HCT116 (cell line): ENCODE measurements around the gene MFSD6L. TPM values are rescaled to one million over a fixed set of nuclear protein-coding genes. Genes with fewer than 3 reads are reported as not detected.

Experiments
- ATAC-seq: fragments of 200-7000 bp; cut with Tn5 transposase; 2 replicates; pipeline ENCODE4 v1.9.1; 2020; ENCODE audit warnings: mild to moderate bottlenecking, moderate library complexity
- BruUV-seq: library from RNA; stranded (reverse); fragments of 400-500 nt; replicated peaks from 2 replicates; lab custom pipeline; 2021; lab: Mats Ljungman, UMichigan
- CTCF ChIA-PET: fragments of 300-600 bp; sonication (Branson Sonifier 250); formaldehyde crosslinking; loops from one replicate; lab custom pipeline; 2021; ENCODE audit warnings: antibody characterized with exemption; lab: Charles Lee
- POLR2A ChIA-PET: fragments of 300-600, 350-600 bp; sonication (Branson Sonifier 250); formaldehyde crosslinking; loops from one replicate; lab custom pipeline; 2021; ENCODE audit warnings: antibody characterized with exemption; lab: Charles Lee
- RAD21 ChIA-PET, 2 experiments: fragments of 300-600 bp; sonication (Branson Sonifier 250); formaldehyde crosslinking; loops; one replicate each; lab custom pipeline; 2023; ENCODE audit warnings: low total read pairs in 2 of 2; ENCODE audit not compliant: uncharacterized antibody in 2 of 2, unreplicated experiment in 2 of 2, low non-redundant PET in 1 of 2; lab: Charles Lee
- DNase-seq: peaks from one replicate; pipeline ENCODE4 v3.0.0-alpha.2; 2010; ENCODE audit warnings: low read depth, low spot score
- H2AFZ ChIP-seq: fragments of 200-600 bp; shearing (Covaris generic), sonication (generic); 2 replicates; pipeline ENCODE4 v1.6.1; 2017; ENCODE audit warnings: low read depth, mixed run types, mixed read lengths, antibody characterized with exemption, low read length; ENCODE audit not compliant: poor library complexity, severe bottlenecking
- H3K27ac ChIP-seq: 2 replicates; pipeline ENCODE4 v1.5.1; 2012; ENCODE audit warnings: low read depth, low read length
- H3K27me3 ChIP-seq: fragments of 200-600 bp; sonication (generic); 2 replicates; pipeline ENCODE4 v1.6.1; 2016; ENCODE audit warnings: mixed run types, low read length, mixed read lengths; ENCODE audit not compliant: insufficient read depth
- H3K36me3 ChIP-seq, 2 experiments: fragments of 200-500 bp in 1 of 2; fragments of 200-600 bp in 1 of 2; sonication (Bioruptor generic) in 1 of 2; sonication (generic) in 1 of 2; 2 replicates each; pipeline versions ENCODE4 v1.5.1 to v1.6.1; 2014 to 2016; ENCODE audit warnings: low read length in 2 of 2, inconsistent platforms in 1 of 2, mixed read lengths in 1 of 2, mixed run types in 1 of 2; ENCODE audit not compliant: insufficient read depth in 2 of 2, control insufficient read depth in 1 of 2
- H3K4me1 ChIP-seq, 2 experiments: fragments of 200-600 bp in 1 of 2; sonication (generic) in 1 of 2; 2 replicates each; pipeline versions ENCODE4 v1.5.1 to v1.6.1; 2012 to 2017; ENCODE audit warnings: low read length in 2 of 2, inconsistent platforms in 1 of 2, mild to moderate bottlenecking in 1 of 2, mixed read lengths in 1 of 2, mixed run types in 1 of 2, moderate library complexity in 1 of 2; ENCODE audit not compliant: insufficient read depth in 2 of 2, control insufficient read depth in 1 of 2
- H3K4me2 ChIP-seq: fragments of 200-600 bp; sonication (generic); 2 replicates; pipeline ENCODE4 v1.6.1; 2017; ENCODE audit warnings: mixed run types, low read length, mixed read lengths
- H3K4me3 ChIP-seq, 2 experiments: fragments of 200-600 bp in 1 of 2; sonication (generic) in 1 of 2; replicated peaks in 1 of 2; 2 replicates each; pipeline ENCODE4 v1.5.1; 2011 to 2016; ENCODE audit warnings: low read length in 2 of 2, control low read depth in 1 of 2, low read depth in 1 of 2, mild to moderate bottlenecking in 1 of 2, mixed read lengths in 1 of 2, mixed run types in 1 of 2
- H3K79me2 ChIP-seq: fragments of 200-600 bp; sonication (generic); 2 replicates; pipeline ENCODE4 v1.6.1; 2017; ENCODE audit warnings: mild to moderate bottlenecking, mixed run types, low read length, moderate library complexity, mixed read lengths; ENCODE audit not compliant: insufficient read depth
- H3K9ac ChIP-seq: fragments of 200-600 bp; sonication (generic); 2 replicates; pipeline ENCODE4 v1.6.1; 2016; ENCODE audit warnings: low read length, mixed read lengths
- H3K9me2 ChIP-seq: fragments of 200-600 bp; sonication (generic), shearing (Covaris generic); 2 replicates; pipeline ENCODE4 v1.6.1; 2017; ENCODE audit warnings: mixed run types, mild to moderate bottlenecking, moderate library complexity; ENCODE audit not compliant: insufficient read depth
- H3K9me3 ChIP-seq, 2 experiments: fragments of 200-500 bp in 1 of 2; fragments of 200-600 bp in 1 of 2; sonication (Bioruptor generic) in 1 of 2; sonication (generic) in 1 of 2; 2 replicates each; pipeline ENCODE4 v1.6.1; 2014 to 2017; ENCODE audit warnings: low read length in 2 of 2, mixed read lengths in 2 of 2, inconsistent platforms in 1 of 2, low read depth in 1 of 2, mild to moderate bottlenecking in 1 of 2, mixed run types in 1 of 2, moderate library complexity in 1 of 2; ENCODE audit not compliant: control insufficient read depth in 1 of 2, insufficient read depth in 1 of 2
- H4K20me1 ChIP-seq: fragments of 200-600 bp; sonication (generic), shearing (Covaris generic); 2 replicates; pipeline ENCODE4 v1.6.1; 2017; ENCODE audit warnings: mixed run types, mild to moderate bottlenecking, moderate library complexity; ENCODE audit not compliant: insufficient read depth
- ATF3 ChIP-seq: IDR thresholded peaks from 2 replicates; pipeline ENCODE4 v1.6.1; 2012
- CEBPB ChIP-seq: IDR thresholded peaks from 2 replicates; pipeline ENCODE4 v1.6.1; 2012; ENCODE audit warnings: low read depth
- CTCF ChIP-seq, 3 experiments: fragments of 200-600 bp in 1 of 3; sonication (generic) in 1 of 3; IDR thresholded peaks in 2 of 3; conservative IDR thresholded peaks in 1 of 3; 2 replicates each; pipeline ENCODE4 v1.5.1; 2012 to 2017; ENCODE audit warnings: low read depth in 2 of 3, low read length in 2 of 3, antibody characterized with exemption in 1 of 3, borderline replicate concordance in 1 of 3, control low read depth in 1 of 3, mild to moderate bottlenecking in 1 of 3, mixed read lengths in 1 of 3, mixed run types in 1 of 3, moderate library complexity in 1 of 3; ENCODE audit not compliant: insufficient read depth in 1 of 3
- JUND ChIP-seq: IDR thresholded peaks from 2 replicates; pipeline ENCODE4 v1.6.1; 2012
- POLR2A ChIP-seq: IDR thresholded peaks from 2 replicates; pipeline ENCODE4 v1.7.0; 2011; ENCODE audit warnings: borderline replicate concordance; ENCODE audit not compliant: insufficient read depth, insufficient read length; ENCODE audit errors: extremely low read depth
- RAD21 ChIP-seq: IDR thresholded peaks from 2 replicates; pipeline ENCODE4 v1.6.1; 2012; ENCODE audit warnings: low read depth, mild to moderate bottlenecking
- REST ChIP-seq: IDR thresholded peaks from 2 replicates; pipeline ENCODE4 v1.6.1; 2012; ENCODE audit warnings: low read depth
- ZNF274 ChIP-seq: fragments of 200-500 bp; sonication (Bioruptor generic); IDR thresholded peaks from 2 replicates; pipeline ENCODE4 v1.6.1; 2014; ENCODE audit warnings: mild to moderate bottlenecking, low read depth, low read length, inconsistent platforms
- intact Hi-C: fragments of 100-400 bp; cut with micrococcal nuclease; formaldehyde crosslinking; loops from 2 replicates; pipeline ENCODE4 v1.10.0; 2022
- total RNA-seq: library from RNA; stranded (reverse); gene quantifications from one replicate; pipeline ENCODE4 v1.2.1, GENCODE V29; 2021; ENCODE audit not compliant: unreplicated experiment

Gene MFSD6L
- total RNA-seq, 1 experiment from 2014 or later: not detected

- no peak overlapping the region for H2AFZ ChIP-seq
- RAD21 ChIA-PET: interaction anchor here (0.7 to 1.1 kb wide), 3 partner anchors 33 to 402 kb away, joined by 3 read pairs; no protein-coding TSS in a partner anchor
Observed at GRCh38 chr17:8785547-8786413, 13.4 kb downstream of the MFSD6L start.

More at GRCh38 chr17:8785547-8786413, 13.4 kb downstream of the MFSD6L start:
- DNase-seq: peak; percentile 64
- Histone ChIP-seq H3K9ac (no peak overlapping the region), H3K27me3 (no peaks in the 10 kb centered on the region), H3K9me3 (no peaks in the 10 kb centered on the region), H3K4me1 (peaks cover 0 to 3% of the 10 kb centered on the region in 2 experiments; a peak in 1 of 4 replicates), H3K79me2 (no peaks in the 10 kb centered on the region), H4K20me1 (no peaks in the 10 kb centered on the region), H3K9me2 (no peaks in the 10 kb centered on the region), H3K36me3 (no peaks in the 10 kb centered on the region), H3K27ac (no peak overlapping the region), H3K4me2 (peak overlapping the region; percentile 40), H3K4me3 (no peak overlapping the region)
- peak; percentile 79 to 93 (median 86) for TF ChIP-seq CTCF (IDR thresholded peaks at IDR 0.05 in 2 of 3, conservative IDR thresholded peaks at IDR 0.05 in 1 of 3; ENCODE audit: borderline replicate concordance in 1 of 3, insufficient read depth in 1 of 3, low read depth in 2 of 3, low read length in 2 of 3)
- TF ChIP-seq POLR2A: no peak
- no peak for TF ChIP-seq REST
- TF ChIP-seq JUND: no peak
- peak; percentile 92 for TF ChIP-seq RAD21
- no peak for TF ChIP-seq CEBPB
- TF ChIP-seq ATF3: no peak
- no peak for TF ChIP-seq ZNF274
- ChIA-PET CTCF (interaction anchor here (0.7 to 2.2 kb wide), 21 partner anchors 9 to 728 kb away, joined by 3 to 29 read pairs (median 4); partner anchors contain the start of genes KRABD2, NDEL1 and RPL26), POLR2A (interaction anchor here (1.3 to 1.5 kb wide), 2 partner anchors 350 to 402 kb away, joined by 3 to 8 read pairs; partner anchors contain the start of gene NDEL1)
- intact Hi-C loops: loop anchor here (1.0 to 5.0 kb wide), 2 partner anchors 402 to 723 kb away; partner anchors contain the start of gene RPL26
- no TSS peak for BruUV-seq
- ATAC-seq: peak; percentile 99
